Measurements from ENCODE around the gene ELK3. TPM values are rescaled to one million over a fixed set of nuclear protein-coding genes. Genes with fewer than 3 reads are reported as not detected.
A peak's percentile ranks its signal among the peaks of the same experiment; 100 is the strongest.

Gene ELK3
- total RNA-seq, 1 experiment from 2014 or later = 5.7 TPM

GRCh38 chr12:96223411-96224218, 29.4 kb downstream of the ELK3 start:
- Histone ChIP-seq H3K36me3 (peaks cover 25% of the 10 kb centered on the region), H3K4me3 (no peak overlapping the region), H3K9me3 (no peaks in the 10 kb centered on the region), H3K27me3 (no peaks in the 10 kb centered on the region)
- no peak for DNase-seq

GRCh38 chr12:96224219-96224615, 30.0 kb downstream of the ELK3 start:
- H3K4me3 ChIP-seq = no peak overlapping the region
- H3K27me3 ChIP-seq = no peaks in the 10 kb centered on the region
- peaks cover 25% of the 10 kb centered on the region for H3K36me3 ChIP-seq
- no peak for DNase-seq
- H3K9me3 ChIP-seq = no peaks in the 10 kb centered on the region

- H3K9me3 ChIP-seq = no peaks in the 10 kb centered on the region
- DNase-seq = no peak
- no peak overlapping the region for H3K4me3 ChIP-seq
- no peaks in the 10 kb centered on the region for H3K27me3 ChIP-seq
- peaks cover 25% of the 10 kb centered on the region for H3K36me3 ChIP-seq
Observed at GRCh38 chr12:96225044-96225855, 31.1 kb downstream of the ELK3 start.

- H3K9me3 ChIP-seq = no peaks in the 10 kb centered on the region
- H3K36me3 ChIP-seq = peaks cover 25% of the 10 kb centered on the region
- DNase-seq = no peak
- no peaks in the 10 kb centered on the region for H3K27me3 ChIP-seq
- no peak overlapping the region for H3K4me3 ChIP-seq
Observed at GRCh38 chr12:96225994-96226399, 31.8 kb downstream of the ELK3 start.

GRCh38 chr12:96226401-96226800, 32.2 kb downstream of the ELK3 start:
- Histone ChIP-seq H3K27me3 (no peaks in the 10 kb centered on the region), H3K36me3 (peaks cover 25% of the 10 kb centered on the region), H3K9me3 (no peaks in the 10 kb centered on the region), H3K4me3 (no peak overlapping the region)
- no peak for DNase-seq

GRCh38 chr12:96226801-96227348, 32.7 kb downstream of the ELK3 start:
- peaks cover 22% of the 10 kb centered on the region for H3K36me3 ChIP-seq
- no peak overlapping the region for H3K4me3 ChIP-seq
- H3K9me3 ChIP-seq = no peaks in the 10 kb centered on the region
- no peak for DNase-seq
- no peaks in the 10 kb centered on the region for H3K27me3 ChIP-seq

- Histone ChIP-seq H3K36me3 (peaks cover 19% of the 10 kb centered on the region), H3K9me3 (no peaks in the 10 kb centered on the region), H3K4me3 (no peak overlapping the region), H3K27me3 (no peaks in the 10 kb centered on the region)
- no peak for DNase-seq
Observed at GRCh38 chr12:96227365-96228106, 33.4 kb downstream of the ELK3 start.

- Histone ChIP-seq H3K9me3 (no peaks in the 10 kb centered on the region), H3K27me3 (no peaks in the 10 kb centered on the region), H3K36me3 (peaks cover 16% of the 10 kb centered on the region), H3K4me3 (no peak overlapping the region)
- DNase-seq = no peak
Observed at GRCh38 chr12:96228566-96229248, 34.5 kb downstream of the ELK3 start.

- no peaks in the 10 kb centered on the region for H3K27me3 ChIP-seq
Observed at GRCh38 chr12:96230646-96231045, 36.5 kb downstream of the ELK3 start.

GRCh38 chr12:96233168-96233567, 39.0 kb downstream of the ELK3 start:
- DNase-seq = no peak
- Histone ChIP-seq H3K27me3 (no peaks in the 10 kb centered on the region), H3K9me3 (no peaks in the 10 kb centered on the region), H3K4me3 (no peak overlapping the region), H3K36me3 (no peaks in the 10 kb centered on the region)

More at GRCh38 chr12:96230646-96231045, 36.5 kb downstream of the ELK3 start:
- H3K36me3 ChIP-seq = peaks cover 2% of the 10 kb centered on the region; the same call in 1 of the 2 replicates
- no peaks in the 10 kb centered on the region for H3K9me3 ChIP-seq
- H3K4me3 ChIP-seq = no peak overlapping the region
- DNase-seq = no peak

GRCh38 chr12:96233939-96234461, 39.8 kb downstream of the ELK3 start:
- H3K36me3 ChIP-seq = no peaks in the 10 kb centered on the region; the same call in 1 of the 2 replicates
- DNase-seq = peak; percentile 96
- H3K27me3 ChIP-seq = no peaks in the 10 kb centered on the region
- H3K9me3 ChIP-seq = no peaks in the 10 kb centered on the region
- no peak overlapping the region for H3K4me3 ChIP-seq

- Histone ChIP-seq H3K36me3 (no peaks in the 10 kb centered on the region; the same call in 1 of the 2 replicates), H3K4me3 (no peak overlapping the region), H3K9me3 (no peaks in the 10 kb centered on the region), H3K27me3 (no peaks in the 10 kb centered on the region)
- DNase-seq = no peak
Observed at GRCh38 chr12:96234591-96235483, 40.7 kb downstream of the ELK3 start.

- Histone ChIP-seq H3K27me3 (no peaks in the 10 kb centered on the region), H3K36me3 (no peaks in the 10 kb centered on the region; the same call in 1 of the 2 replicates), H3K9me3 (no peaks in the 10 kb centered on the region), H3K4me3 (no peak overlapping the region)
- DNase-seq = peak; percentile 62
Observed at GRCh38 chr12:96235484-96235826, 41.3 kb downstream of the ELK3 start.

GRCh38 chr12:96236221-96236822, 42.1 kb downstream of the ELK3 start:
- DNase-seq = peak; percentile 91
- Histone ChIP-seq H3K27me3 (no peaks in the 10 kb centered on the region), H3K36me3 (no peaks in the 10 kb centered on the region; the same call in 1 of the 2 replicates), H3K4me3 (no peak overlapping the region), H3K9me3 (no peaks in the 10 kb centered on the region)

GRCh38 chr12:96237035-96237434, 42.9 kb downstream of the ELK3 start:
- Histone ChIP-seq H3K4me3 (no peak overlapping the region), H3K36me3 (no peaks in the 10 kb centered on the region; the same call in 1 of the 2 replicates)
- DNase-seq = no peak

More at GRCh38 chr12:96237035-96237434, 42.9 kb downstream of the ELK3 start:
- H3K9me3 ChIP-seq = no peaks in the 10 kb centered on the region
- no peaks in the 10 kb centered on the region for H3K27me3 ChIP-seq

Data from MG63 (cell line).